ENCODE results near the gene S100A14.
"Not testable (repeated sequence)": the region's sequence is repeated elsewhere in the genome, so short reads cannot be mapped to it uniquely, and the experiment has no call there.

The S100A14 gene

GRCh38 chr1:153616144-153616916, at the start of gene S100A14:
TSS of gene S100A14 (minus strand) at chr1:153616325. CDS start at chr1:153615858, 467 bp downstream.
- DNase-seq = no peak

GRCh38 chr1:153663211-153663610, 47.1 kb upstream of the S100A14 start:
- no peak for DNase-seq

GRCh38 chr1:153662269-153662668, 46.1 kb upstream of the S100A14 start:
- DNase-seq = no peak

- DNase-seq = no peak
Observed at GRCh38 chr1:153661111-153661708, 45.1 kb upstream of the S100A14 start.

- no peak for DNase-seq
Observed at GRCh38 chr1:153659656-153660055, 43.5 kb upstream of the S100A14 start.

- DNase-seq = no peak
Observed at GRCh38 chr1:153659175-153659534, 43.0 kb upstream of the S100A14 start.

- DNase-seq = peak; percentile 96
Observed at GRCh38 chr1:153658400-153659174, 42.5 kb upstream of the S100A14 start, which contains the start of gene SNAPIN. TSS of gene SNAPIN (plus strand) at chr1:153658703. CDS start at chr1:153658744, 41 bp downstream.

GRCh38 chr1:153655333-153655732, 39.2 kb upstream of the S100A14 start:
- no peak for DNase-seq

- no peak for DNase-seq
Observed at GRCh38 chr1:153652805-153653500, 36.8 kb upstream of the S100A14 start.

GRCh38 chr1:153651771-153652170, 35.6 kb upstream of the S100A14 start:
- no peak for DNase-seq

- peak; percentile 78 for DNase-seq
Observed at GRCh38 chr1:153649863-153650235, 33.7 kb upstream of the S100A14 start.

GRCh38 chr1:153649137-153649862, 33.2 kb upstream of the S100A14 start:
- no peak for DNase-seq

- no peak for DNase-seq
Observed at GRCh38 chr1:153648000-153648643, 32.0 kb upstream of the S100A14 start.

GRCh38 chr1:153647346-153647714, 31.2 kb upstream of the S100A14 start:
- DNase-seq = no peak

- no peak for DNase-seq
Observed at GRCh38 chr1:153646672-153647345, 30.7 kb upstream of the S100A14 start.

- no peak for DNase-seq
Observed at GRCh38 chr1:153643816-153644215, 27.7 kb upstream of the S100A14 start.

- DNase-seq = no peak
Observed at GRCh38 chr1:153643100-153643499, 27.0 kb upstream of the S100A14 start.

GRCh38 chr1:153642161-153642560, 26.0 kb upstream of the S100A14 start:
- DNase-seq = no peak

GRCh38 chr1:153640861-153641260, 24.7 kb upstream of the S100A14 start:
- no peak for DNase-seq

- not testable (repeated sequence) for DNase-seq
Observed at GRCh38 chr1:153640213-153640612, 24.1 kb upstream of the S100A14 start.

- no peak for DNase-seq
Observed at GRCh38 chr1:153639280-153639679, 23.2 kb upstream of the S100A14 start.

All from femur (tissue), 1 donor.